ENCODE measurements around the gene TTLL12. TPM values are rescaled to one million over a fixed set of nuclear protein-coding genes. Genes with fewer than 3 reads are reported as not detected.

The TTLL12 gene
- total RNA-seq, 1 experiment from 2014 or later = 100 TPM

DNA sequence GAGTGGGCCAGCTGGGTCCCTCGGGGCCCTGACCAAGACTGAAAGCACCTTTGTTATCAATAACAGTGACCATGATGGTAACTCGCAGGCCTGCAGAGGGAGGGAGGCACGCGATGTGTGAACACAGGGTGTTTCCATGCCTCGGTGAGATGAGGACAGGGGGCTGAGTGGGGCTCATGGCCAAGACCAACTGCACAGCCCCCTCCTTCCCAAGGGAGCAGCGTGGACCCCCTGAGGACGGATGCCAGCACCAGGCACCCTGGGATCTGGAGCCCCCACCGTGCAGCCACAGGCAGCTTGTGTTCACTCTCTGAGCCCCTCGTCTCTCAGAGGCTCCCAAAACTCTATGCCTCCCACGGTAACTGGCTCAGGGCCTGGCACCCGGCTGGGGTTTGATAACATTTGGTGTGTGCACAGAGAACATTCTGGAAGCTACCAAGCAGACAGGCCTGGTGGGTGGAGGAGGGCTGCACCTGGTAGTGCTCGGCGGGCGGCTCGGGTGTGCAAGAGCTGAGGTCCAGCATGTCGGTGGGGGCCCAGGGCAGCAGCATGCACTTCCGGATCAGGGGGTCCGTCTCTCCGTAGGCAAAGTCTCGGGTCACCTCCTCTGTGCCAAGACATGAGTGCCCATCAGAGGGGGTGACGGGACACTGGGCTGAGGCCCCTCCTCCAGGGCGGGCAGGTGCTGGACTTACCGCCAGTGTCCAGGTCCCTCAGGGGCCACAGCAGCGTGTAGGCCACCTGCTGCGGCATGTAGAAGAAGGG lies 7.6 kb downstream of the TTLL12 start:
- no peak overlapping the region for H2AFZ ChIP-seq (ENCODE audit: low read depth, low read length, poor library complexity, severe bottlenecking)
- peaks cover 23 to 70% of the 10 kb centered on the region in 2 experiments for H3K36me3 ChIP-seq (ENCODE audit: control insufficient read depth in 1 of 2, insufficient read depth in 2 of 2, low read length in 2 of 2)
- peaks cover 3 to 8% of the 10 kb centered on the region in 2 experiments; a peak in 2 of 4 replicates for H3K4me1 ChIP-seq (ENCODE audit: control insufficient read depth in 1 of 2, insufficient read depth in 2 of 2, low read length in 2 of 2)
- H3K9ac ChIP-seq (ENCODE audit: low read length) = no peak overlapping the region
- ChIA-PET CTCF (no interaction called here), RAD21 (ENCODE audit: low non-redundant PET in 1 of 2, low total read pairs in 2 of 2, uncharacterized antibody in 2 of 2, unreplicated experiment in 2 of 2) (no interaction called here), POLR2A (no interaction called here)
- TF ChIP-seq ZFX (IDR thresholded peaks at IDR 0.05) (no peak), EGR1 (IDR thresholded peaks at IDR 0.05; ENCODE audit: low read depth) (no peak), CBX3 (IDR thresholded peaks at IDR 0.05; ENCODE audit: low read depth) (no peak), EZH2phosphoT487 (IDR thresholded peaks at IDR 0.05; ENCODE audit: borderline replicate concordance) (no peak)
- TF ChIP-seq, protein P1, sequence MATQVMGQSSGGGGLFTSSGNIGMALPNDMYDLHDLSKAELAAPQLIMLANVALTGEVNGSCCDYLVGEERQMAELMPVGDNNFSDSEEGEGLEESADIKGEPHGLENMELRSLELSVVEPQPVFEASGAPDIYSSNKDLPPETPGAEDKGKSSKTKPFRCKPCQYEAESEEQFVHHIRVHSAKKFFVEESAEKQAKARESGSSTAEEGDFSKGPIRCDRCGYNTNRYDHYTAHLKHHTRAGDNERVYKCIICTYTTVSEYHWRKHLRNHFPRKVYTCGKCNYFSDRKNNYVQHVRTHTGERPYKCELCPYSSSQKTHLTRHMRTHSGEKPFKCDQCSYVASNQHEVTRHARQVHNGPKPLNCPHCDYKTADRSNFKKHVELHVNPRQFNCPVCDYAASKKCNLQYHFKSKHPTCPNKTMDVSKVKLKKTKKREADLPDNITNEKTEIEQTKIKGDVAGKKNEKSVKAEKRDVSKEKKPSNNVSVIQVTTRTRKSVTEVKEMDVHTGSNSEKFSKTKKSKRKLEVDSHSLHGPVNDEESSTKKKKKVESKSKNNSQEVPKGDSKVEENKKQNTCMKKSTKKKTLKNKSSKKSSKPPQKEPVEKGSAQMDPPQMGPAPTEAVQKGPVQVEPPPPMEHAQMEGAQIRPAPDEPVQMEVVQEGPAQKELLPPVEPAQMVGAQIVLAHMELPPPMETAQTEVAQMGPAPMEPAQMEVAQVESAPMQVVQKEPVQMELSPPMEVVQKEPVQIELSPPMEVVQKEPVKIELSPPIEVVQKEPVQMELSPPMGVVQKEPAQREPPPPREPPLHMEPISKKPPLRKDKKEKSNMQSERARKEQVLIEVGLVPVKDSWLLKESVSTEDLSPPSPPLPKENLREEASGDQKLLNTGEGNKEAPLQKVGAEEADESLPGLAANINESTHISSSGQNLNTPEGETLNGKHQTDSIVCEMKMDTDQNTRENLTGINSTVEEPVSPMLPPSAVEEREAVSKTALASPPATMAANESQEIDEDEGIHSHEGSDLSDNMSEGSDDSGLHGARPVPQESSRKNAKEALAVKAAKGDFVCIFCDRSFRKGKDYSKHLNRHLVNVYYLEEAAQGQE (IDR thresholded peaks at IDR 0.05; ENCODE audit: low read depth) = no peak
- TF ChIP-seq, protein P2, sequence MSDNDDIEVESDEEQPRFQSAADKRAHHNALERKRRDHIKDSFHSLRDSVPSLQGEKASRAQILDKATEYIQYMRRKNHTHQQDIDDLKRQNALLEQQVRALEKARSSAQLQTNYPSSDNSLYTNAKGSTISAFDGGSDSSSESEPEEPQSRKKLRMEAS (IDR thresholded peaks at IDR 0.05) = no peak
- TF ChIP-seq, protein P3, sequence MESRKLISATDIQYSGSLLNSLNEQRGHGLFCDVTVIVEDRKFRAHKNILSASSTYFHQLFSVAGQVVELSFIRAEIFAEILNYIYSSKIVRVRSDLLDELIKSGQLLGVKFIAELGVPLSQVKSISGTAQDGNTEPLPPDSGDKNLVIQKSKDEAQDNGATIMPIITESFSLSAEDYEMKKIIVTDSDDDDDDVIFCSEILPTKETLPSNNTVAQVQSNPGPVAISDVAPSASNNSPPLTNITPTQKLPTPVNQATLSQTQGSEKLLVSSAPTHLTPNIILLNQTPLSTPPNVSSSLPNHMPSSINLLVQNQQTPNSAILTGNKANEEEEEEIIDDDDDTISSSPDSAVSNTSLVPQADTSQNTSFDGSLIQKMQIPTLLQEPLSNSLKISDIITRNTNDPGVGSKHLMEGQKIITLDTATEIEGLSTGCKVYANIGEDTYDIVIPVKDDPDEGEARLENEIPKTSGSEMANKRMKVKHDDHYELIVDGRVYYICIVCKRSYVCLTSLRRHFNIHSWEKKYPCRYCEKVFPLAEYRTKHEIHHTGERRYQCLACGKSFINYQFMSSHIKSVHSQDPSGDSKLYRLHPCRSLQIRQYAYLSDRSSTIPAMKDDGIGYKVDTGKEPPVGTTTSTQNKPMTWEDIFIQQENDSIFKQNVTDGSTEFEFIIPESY (IDR thresholded peaks at IDR 0.05; ENCODE audit: extremely low read depth, insufficient replicate concordance, low read length) = no peak
- no peaks in the 10 kb centered on the region for H3K9me2 ChIP-seq (ENCODE audit: insufficient read depth)
- no peaks in the 10 kb centered on the region for H4K20me1 ChIP-seq (ENCODE audit: insufficient read depth)
- H3K79me2 ChIP-seq (ENCODE audit: insufficient read depth, low read length) = peaks cover 35% of the 10 kb centered on the region
- intact Hi-C loops (cut with micrococcal nuclease) = no loop called here
- H3K27ac ChIP-seq (ENCODE audit: low read depth, low read length) = no peak overlapping the region
- no peak overlapping the region for H3K4me3 ChIP-seq (replicated peaks in 1 of 2; ENCODE audit: low read depth in 1 of 2, low read length in 2 of 2)
- no peak for DNase-seq (ENCODE audit: low read depth, low spot score)
- ATAC-seq = no peak
- H3K9me3 ChIP-seq (ENCODE audit: control insufficient read depth in 1 of 2, insufficient read depth in 1 of 2, low read depth in 1 of 2, low read length in 2 of 2) = no peaks in the 10 kb centered on the region
- no peak overlapping the region for H3K4me2 ChIP-seq (ENCODE audit: low read length)
- no TSS peak for BruUV-seq (replicated peaks)
- H3K27me3 ChIP-seq (ENCODE audit: insufficient read depth, low read length) = no peaks in the 10 kb centered on the region

Measured in HCT116 (cell line).